H1 (cell line): ENCODE data around the gene RCSD1. TPM values are rescaled to one million over a fixed set of nuclear protein-coding genes. Genes with fewer than 3 reads are reported as not detected.

Experiments
- CBX8 ChIP-seq: fragments of 300-800, 300-1000 bp; sonication (generic); IDR thresholded peaks from 2 replicates; pipeline ENCODE4 v1.7.1; 2016; ENCODE audit warnings: low read depth, low read length, borderline replicate concordance
- NRF1 ChIP-seq: IDR thresholded peaks from 2 replicates; pipeline ENCODE4 v1.6.1; 2011; ENCODE audit warnings: mild to moderate bottlenecking, low read depth, low read length, improper control_type of control experiment
- SIX5 ChIP-seq: IDR thresholded peaks from 2 replicates; pipeline ENCODE4 v1.6.1; 2011; ENCODE audit warnings: mild to moderate bottlenecking, low read depth, low read length
- polyA plus RNA-seq, 7 experiments: library from polyadenylated mRNA; depleted of rRNA in 3 of 7; stranded (reverse) in 5 of 7; unstranded in 2 of 7; fragments of >200 nt in 5 of 7; fragments of 200-250 nt in 2 of 7; gene quantifications; 1 replicate in 5 of 7; 2 replicates in 1 of 7; 4 replicates in 1 of 7; pipeline versions ENCODE4 v1.2.1 to v1.2.3, GENCODE V29; 2011 to 2013; ENCODE audit warnings: missing spikeins in 2 of 7, mixed read lengths in 2 of 7
- total RNA-seq: library from RNA; stranded (reverse); fragmentation: NEBNext Ultra II Directional; extraction: Animal tissue kit (Norgen Biotek cat#: 25700); gene quantifications from 2 replicates; pipeline ENCODE4 v1.2.1, GENCODE V29; 2021

The RCSD1 gene
- total and polyA plus RNA-seq, 2 of the 8 experiments (the other 6 are each of a cell fraction or from before 2014, with no cell fraction given) = 0.47 to 0.69 TPM

DNA sequence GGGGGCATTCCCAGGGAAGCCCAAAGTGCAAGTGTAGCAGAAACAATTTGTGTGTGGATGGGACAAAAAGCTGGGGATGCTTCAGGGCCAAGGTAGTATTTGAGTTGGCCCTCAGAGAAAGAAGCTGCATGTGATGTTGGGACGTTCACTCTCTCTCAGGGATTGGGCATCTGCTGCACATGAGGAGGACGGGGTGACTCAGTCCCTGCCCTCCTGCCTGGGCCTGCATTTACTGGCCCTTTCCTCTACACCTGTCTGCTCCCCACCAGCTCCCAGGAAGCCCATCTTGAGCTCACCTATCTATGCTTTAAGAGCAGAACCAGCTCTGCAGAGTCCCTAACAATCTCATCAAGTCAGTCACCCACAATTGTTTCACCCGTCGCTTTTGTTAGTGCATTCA lies 68.3 kb downstream of the RCSD1 start (continued):
- TF ChIP-seq NRF1 = no peak
- no peak for TF ChIP-seq CBX8
- no peak for TF ChIP-seq SIX5
